ENCODE data around the gene CETP.
"Not testable (repeated sequence)": the region's sequence is repeated elsewhere in the genome, so short reads cannot be mapped to it uniquely, and the experiment has no call there.

CETP gene

DNA sequence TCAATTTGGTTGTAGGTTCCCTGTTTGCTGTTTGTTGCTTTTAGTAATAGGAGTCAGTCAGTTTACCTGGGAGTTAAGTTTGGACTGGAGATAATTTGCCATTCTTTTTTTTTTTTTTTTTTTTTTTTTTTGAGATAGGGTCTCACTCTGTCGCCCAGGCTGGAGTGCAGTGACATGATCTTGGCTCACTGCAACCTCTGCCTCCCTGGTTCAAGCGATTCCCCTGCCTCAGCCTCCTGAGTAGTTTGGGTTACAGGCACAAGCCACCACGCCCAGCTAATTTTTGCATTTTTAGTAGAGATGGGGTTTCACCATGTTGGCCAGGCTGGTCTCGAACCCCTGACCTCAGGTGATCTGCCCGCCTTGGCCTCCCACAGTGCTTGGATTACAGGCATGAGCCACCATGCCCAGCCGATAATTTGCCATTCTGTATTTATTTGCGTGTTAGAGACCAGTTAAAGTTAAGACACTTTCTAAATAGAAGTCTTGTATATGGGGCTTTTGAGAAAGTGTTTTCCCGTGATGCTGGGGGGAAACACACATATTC lies 27.1 kb upstream of the CETP start:
- DNase-seq, result not testable (repeated sequence)

DNA sequence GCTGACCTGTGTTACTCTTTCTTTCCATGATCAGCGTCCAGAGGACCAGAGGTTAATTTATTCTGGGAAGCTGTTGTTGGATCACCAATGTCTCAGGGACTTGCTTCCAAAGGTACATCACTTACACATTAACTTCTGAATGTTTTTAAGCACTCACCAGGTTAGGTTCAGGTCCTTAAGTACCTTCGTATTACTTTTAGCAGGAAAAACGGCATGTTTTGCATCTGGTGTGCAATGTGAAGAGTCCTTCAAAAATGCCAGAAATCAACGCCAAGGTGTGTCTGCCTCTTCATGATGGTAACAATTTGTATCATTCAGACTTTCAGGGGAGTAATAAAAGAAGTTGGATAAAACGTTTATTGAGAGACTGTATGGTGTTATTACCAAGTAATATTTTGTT lies 26.5 kb upstream of the CETP start:
- no peak for DNase-seq

DNA sequence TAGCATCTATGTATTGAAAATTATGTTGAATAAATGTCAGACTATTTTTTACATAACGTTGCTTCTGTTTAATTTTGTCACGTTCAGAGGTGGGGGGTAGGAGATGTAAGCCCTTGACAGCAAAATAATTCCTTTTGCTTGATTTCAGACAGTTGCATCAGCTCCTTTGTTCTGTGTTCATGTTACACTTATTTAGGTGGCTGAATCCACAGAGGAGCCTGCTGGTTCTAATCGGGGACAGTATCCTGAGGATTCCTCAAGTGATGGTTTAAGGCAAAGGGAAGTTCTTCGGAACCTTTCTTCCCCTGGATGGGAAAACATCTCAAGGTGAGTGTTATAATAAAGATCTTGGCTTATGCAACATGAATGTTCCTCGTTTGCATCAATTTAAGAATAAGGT lies 25.3 kb upstream of the CETP start:
- DNase-seq, result no peak

DNA sequence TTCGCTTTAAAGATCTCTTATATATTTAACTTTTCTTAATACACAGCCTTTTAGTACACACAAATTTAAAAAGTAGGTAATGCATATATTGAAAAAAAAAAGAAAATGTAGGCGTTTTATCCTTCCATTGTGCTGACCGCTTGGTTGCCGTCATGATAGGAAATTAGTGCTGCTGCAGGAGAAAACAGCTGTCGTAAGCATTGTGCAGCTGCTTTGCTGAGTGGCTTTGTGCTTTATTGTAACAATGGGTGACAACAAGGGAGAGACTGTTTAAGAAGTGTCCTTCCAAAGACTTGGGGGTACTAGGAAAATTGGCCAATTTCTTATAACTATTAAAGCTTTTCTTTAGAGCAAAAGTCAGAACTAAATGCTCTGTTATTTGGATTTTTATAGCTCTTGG lies 24.8 kb upstream of the CETP start:
- no peak for DNase-seq

DNA sequence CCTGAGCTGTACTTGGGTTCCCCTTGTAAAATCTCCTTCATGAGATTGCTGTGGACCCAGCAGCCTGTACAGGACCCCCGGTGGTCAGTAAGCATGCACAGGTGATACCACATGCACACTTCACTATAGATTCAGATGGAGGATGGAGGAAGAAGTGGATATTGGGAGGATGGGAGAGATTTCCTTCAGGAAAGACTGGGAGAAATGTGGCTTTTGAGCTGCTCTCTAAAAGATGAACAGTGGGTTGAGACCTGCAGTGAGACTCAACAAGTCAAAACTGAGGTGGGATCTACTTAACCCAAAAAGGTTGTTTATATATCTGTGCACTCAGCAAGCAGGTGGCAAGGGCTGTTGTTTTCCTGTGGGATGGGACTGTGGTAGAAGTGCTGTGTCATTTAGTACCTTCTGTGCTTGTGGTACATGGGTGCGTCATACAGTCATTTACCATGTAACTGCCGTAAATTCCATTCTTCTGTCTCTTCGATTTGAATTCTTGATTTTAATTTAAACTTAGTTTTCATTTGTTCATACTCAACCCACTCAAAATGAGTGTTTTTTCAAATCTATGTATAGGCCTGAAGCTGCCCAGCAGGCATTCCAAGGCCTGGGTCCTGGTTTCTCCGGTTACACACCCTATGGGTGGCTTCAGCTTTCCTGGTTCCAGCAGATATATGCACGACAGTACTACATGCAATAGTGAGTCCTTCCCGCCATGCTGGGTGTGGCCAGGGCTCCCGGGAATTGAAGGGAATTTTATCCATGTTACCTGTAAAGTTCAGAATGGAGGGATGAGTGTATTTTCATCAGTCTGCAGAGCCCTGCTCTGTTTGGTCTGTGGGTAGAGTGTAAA lies 22.9 kb upstream of the CETP start:
- no peak for DNase-seq

DNA sequence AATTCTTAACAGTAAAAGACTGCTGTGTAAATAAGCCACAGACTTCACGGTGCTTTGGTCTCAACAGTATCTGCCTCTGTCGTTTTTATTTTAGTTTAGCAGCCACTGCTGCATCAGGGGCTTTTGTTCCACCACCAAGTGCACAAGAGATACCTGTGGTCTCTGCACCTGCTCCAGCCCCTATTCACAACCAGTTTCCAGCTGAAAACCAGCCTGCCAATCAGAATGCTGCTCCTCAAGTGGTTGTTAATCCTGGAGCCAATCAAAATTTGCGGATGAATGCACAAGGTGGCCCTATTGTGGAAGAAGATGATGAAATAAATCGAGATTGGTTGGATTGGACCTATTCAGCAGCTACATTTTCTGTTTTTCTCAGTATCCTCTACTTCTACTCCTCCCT lies 21.9 kb upstream of the CETP start:
- DNase-seq, result no peak

DNA sequence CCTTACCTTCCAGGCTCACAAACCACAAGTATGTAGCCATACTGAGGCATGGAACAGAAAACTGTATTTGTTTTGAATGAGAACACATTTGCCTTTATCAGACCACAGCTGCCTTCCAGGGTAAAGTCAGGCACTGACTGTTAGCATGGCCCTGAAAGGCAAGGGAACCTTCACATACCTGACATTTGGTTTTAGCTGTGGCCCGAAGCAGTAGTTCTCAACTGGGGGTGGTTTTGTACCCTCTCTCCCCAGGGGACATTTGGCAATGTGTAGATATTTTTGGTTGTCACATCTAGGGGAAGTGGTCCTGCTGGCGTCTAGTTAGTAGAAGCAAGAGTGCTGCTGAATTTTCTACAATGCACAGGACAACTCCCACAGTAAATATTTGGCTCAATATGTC lies 20.7 kb upstream of the CETP start:
- DNase-seq, result no peak

DNA sequence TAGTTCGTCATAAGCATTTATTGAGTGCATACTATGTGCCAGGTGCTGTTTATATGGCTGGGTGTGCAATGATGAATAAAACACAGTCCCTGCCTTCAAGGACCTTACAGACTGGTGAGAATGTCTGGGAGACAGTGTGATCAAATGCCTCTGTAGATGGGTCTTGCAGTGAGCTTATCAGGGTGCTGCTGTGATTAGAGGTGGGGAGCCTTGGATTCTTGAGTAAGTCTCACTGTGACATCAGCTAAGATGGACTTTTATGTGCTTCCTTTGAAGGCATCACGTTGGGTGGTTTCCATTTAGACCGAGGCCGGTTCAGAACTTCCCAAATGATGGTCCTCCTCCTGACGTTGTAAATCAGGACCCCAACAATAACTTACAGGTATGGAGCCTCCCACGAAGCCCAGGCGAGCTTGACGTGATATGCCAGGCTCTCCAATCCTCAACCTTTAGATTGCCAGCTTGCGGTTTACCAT lies 19.9 kb upstream of the CETP start:
- DNase-seq, result no peak

DNA sequence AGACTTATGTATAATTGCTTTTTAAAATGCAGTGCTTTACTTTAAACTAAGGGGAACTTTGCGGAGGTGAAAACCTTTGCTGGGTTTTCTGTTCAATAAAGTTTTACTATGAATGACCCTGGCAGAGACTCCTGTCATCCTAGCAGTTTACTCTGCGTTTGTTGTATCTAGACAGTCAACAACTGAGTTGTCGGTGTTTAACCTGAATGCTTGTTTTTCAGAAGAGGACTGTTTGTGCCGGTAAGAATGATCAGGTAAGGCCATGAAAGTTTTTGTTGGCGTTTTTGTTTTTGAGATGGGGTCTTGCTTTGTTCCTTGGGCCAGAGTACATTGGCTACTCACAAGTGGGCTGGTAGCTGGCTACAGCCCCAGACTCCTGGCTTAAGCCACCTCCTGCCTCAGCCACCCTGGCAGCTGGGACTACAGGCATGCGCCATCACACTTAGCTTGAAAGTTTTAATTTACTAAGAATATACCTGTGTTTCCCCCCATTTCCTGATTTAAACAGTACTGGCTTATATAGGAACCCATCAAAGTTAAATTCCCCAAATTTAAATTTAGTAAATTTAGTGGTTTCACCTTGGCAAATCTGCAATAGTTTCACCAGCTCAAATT lies 17.9 kb upstream of the CETP start:
- no peak for DNase-seq

DNA sequence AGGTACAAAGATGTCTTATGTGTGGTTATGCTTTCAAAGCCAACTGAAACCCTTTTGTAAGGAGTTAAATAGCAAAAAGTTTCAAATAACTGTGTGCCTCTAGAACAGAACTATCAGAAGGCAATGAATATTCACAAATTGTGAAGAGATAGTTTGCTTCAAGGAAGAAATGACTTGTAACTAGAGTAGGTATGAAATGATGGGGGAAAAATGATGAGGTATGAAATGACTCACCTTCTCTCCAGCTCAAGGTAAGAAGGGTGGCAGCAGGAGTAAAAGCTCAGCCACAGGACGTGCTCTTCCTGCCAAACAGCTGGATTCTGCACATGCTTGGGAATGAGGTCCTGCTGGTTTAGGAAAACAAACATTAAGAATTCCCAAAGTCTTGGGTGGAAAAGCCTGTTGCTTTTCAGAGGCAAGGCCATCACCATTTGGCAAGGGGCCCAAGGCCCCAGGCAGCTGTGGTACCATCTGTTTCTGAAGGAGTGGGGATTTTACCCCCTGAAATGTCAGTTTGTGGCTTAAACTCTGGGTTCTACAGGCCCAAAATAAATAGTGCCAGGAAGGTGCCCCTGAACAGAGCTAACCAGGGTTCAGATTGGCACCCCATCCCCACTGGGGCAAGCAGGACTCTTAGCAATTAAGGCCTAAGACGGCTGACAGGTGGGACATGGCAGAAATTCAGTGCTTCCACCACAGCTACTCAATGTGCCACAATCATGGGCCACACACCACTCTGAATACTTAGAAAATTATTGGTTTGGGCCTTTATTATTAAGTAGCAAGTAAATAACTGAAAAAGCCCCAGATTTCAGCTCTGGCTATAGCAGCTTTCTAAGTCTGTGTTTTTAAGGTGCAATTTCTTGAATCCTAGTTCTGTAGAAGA lies 16.6 kb upstream of the CETP start:
- DNase-seq, result no peak

DNA sequence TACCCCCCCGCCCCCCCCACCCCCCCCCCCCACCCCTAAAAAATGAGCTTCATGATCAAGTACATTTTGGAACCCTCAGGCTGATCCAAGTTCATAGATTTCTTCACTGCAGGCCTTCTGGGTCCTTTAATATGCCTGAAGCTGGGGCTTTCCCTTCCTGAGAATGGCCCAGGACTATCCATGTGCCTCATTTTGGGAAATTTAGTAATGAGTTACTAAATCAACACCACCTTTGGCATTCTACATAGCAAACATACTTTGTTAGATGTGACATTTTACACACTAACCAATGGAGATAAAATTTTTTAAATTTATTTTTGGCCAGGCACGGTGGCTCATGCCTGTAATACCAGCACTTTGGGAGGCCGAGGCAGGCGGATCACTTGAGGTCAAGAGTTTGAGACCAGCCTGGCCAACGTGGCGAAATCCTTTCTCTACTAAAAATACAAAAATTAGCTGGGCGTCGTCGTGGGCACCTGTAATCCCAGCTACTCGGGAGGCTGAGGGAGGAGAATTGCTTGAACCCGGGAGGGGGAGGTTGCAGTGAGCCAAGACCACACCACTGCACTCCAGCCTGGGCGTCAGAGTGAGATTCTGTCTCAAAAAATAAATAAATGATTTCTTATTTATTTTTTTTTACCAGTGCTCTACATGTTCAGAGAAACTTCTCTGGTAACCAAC lies 15.8 kb upstream of the CETP start:
- no peak for DNase-seq

DNA sequence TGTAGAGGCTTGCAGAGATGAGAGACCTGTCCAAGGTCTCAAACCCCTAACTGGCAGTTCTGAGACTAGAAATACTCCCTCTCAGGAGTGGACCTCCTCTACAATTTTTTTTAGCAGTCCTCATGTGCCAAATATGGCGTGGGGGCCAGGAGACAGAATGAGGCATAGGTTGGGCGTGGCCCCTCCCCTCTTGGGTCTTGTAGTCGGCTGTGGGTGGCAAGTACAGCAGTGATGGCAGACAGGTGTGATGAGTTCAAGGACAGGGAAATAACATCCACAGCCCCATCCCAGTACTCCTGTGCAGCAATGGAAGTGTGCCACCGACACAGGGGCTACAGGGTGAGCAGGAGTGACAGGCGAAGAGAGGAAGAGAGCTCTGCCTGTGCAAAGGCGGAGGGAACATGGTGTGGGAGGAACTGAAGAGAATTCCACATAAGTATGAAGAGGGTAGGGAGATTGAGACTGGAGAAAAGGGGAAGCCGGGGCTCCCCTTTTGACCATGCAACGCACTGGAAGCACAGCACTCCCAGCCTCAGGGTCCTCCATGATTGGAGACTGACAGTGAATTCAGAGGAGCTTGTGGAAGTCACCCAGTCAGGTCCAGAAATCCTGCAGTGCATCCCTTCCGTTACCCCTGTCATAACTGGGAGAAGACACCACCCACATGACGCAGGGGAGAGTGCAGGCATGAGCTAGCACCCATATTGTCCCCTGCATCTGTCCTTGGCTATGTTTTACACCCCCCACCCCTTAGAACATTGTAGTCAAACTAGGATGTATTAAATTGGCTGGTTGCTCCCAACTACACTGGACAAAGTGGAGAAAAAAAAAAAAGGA lies 14.8 kb upstream of the CETP start:
- DNase-seq, result no peak

DNA sequence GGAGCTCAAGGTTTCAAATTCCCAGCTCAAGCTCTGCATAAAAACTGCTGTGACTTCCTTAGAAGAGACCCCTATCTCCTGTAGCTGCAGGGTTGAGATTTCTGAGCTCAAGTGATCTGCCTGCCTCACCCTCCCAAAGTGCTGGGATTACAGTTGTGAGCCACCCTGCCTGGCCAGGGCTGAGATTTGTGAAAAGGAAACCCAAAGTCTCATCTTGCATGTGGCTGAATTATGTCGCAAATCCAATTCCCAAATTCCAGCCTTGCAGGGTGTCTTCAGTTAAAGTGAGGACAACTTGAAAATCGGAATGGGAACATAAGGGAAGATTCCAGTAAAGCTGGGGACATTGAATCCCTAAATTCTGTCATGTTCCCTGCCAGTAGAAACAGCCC lies 14.2 kb upstream of the CETP start:
- DNase-seq, result no peak

DNA sequence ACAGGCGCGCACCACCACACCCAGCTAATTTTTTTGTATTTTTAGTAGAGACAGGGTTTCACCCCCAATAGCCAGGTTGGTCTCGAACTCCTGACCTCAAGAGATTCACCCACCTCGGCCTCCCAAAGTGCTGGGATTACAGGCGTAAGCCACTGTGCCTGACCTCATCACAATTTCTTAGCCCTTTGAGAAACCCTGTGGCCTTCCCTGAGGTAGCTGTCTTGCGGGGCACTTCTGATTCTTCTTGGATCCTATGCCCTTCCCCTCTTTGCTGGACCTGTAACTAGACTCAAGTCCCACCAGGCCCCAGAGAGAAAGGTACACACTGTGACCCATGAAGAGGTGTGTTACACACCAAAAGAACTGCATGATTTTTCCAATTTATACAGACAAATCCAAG lies 13.5 kb upstream of the CETP start:
- DNase-seq, result no peak

DNA sequence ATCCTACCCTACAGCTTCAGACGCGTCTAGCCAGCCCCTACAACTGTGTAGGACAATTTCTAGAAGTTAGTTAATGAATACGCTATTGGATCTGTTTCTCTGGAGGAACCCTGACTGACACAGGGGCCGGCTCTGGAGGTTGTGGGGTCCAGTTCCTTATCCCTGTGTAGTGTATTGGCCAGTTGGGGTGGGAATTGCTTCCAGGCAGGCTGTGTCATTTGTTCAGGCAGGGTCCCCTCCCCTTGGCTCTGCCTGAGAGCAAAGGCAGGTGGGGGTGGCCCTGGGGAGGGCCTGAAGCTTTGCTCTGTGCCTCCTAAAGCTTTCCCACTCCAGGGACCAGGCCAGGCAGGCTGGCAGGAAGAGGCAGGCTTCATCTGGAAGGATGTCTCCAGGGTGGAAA lies 11.7 kb upstream of the CETP start:
- DNase-seq, result no peak

DNA sequence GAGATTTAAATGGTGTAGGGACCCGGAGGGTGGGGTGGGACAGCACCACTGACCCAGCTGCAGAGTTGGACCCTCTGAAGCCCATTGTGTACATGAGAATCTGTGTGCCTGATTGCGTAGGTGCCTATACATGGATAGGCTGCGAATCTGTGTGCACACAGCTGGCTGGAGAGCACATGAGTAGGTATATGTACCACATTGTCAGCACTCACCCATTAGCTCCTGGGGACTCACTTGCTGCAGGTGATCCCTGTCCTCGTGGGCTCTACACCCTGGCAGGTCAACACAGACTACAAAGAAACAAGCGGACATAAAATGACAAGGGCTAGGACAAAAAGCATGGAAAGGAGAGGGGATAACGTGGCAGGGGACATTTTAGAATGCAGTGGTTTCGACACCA lies 11.3 kb upstream of the CETP start:
- no peak for DNase-seq

DNA sequence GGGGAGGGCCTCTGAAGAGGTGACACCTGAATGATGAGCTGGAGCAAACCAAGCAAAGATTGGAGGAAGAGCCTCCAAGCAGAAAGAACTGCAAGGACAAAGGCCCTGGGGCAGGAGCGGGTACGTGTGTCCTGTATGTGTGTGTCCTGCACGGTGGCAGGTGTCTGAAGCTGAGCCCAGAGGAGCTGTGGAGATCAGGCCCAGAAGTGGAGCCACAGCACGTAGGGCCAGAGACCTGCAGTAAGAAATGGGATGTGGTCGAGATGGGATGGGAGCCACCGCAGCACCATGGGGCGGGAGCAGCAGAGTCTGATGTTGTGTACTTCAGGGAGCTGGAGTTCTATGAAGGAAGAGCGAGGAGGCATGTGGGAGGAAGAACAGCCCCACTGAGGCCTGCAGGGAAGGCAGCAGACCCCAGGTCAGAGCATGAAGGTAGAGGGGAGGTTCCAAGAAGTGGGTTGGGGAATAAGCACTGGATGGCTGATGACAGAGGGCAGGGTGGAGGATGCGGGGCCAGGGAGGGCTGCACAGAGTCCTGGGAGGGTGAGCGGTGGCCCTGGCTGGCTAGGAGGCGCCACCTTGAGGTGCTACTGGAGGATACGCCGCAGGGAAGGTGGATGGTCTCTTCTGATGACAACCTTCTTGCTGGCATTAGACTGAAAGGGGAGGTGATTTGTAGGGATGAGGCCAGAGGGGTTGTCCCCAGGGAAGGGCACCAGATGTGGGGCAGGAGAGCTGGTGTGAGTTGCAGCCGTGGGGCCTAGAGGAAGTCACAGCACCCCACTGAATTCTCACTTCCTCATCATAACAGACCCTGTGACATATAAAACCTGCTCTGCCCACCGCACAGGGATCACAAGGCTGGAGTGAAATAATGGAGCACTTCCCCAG lies 10.6 kb upstream of the CETP start:
- DNase-seq, result peak; percentile 52

DNA sequence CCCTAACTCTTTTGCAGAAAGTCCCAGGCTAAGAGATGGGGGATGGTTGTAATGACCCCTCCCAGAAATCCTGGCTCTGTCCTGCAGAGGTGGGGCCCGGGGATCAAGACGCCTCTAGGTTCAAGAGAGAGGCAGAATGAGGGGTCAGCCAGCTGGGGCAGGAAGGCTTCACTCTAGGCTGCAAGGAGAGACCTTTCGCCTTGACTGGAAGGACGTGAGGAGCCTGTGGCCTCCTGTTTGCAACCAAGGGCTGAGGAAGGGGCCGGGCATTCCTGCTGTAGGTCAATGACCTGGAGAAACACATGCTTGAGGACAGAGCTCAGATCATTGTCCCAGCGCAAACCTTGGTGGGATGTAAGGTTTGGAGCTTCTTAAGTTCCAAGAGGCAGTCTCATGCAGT lies 8.7 kb upstream of the CETP start:
- DNase-seq, result no peak

DNA sequence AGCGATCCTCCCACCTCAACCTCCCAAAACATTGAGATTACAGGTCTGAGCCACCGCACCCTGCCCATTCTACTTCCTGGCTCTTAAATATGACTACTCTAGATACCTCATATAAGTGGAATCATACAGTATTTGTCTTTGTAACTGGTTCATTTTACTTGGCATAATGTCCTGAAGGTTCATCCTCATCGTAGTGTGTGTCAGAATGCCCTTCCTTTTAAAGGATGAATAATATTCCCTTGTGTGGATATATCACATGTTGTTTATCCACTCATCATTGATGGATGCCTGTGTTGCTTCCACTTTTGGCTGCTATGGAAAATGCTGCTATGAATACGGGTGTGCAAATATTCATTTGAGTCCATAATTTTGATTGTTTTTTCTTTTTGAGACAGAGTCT lies 5.7 kb upstream of the CETP start:
- DNase-seq, result no peak

DNA sequence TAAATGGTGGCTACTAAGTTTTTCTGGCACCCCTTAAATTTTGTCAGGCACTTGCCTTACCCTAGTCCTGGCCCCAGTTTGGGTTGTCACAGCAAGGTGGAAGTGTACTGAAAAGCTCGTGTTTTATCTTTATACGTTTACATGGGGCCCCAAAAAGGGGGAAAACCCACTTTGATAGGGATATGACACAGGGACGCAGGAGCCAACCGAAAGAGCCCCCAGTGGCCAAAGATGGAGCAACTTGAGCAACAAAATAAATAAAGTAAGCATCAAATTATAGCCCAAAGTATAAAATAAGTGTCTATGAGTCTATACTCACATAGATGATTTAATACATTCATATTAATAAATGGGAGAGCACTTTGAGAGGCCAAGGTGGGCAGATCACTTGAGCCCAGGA lies 5.0 kb upstream of the CETP start:
- no peak for DNase-seq
